NCI-H187 (cell line): ENCODE measurements around the gene MAP4.
"Not testable (repeated sequence)": the region's sequence is repeated elsewhere in the genome, so short reads cannot be mapped to it uniquely, and the experiment has no call there.

Experiments used
- DNase-seq, 2 experiments: peaks; one replicate each; lab custom pipeline; 2025; lab: John Stamatoyannopoulos, UW

MAP4 gene

GRCh38 chr3:48013288-48013980, 2.8 kb downstream of the MAP4 start:
- DNase-seq = no peak

- DNase-seq = no peak
These were observed 3.6 kb downstream of the MAP4 start for GRCh38 chr3:48012659-48013058.

- DNase-seq = not testable (repeated sequence)
These were observed 8.2 kb downstream of the MAP4 start for GRCh38 chr3:48008066-48008465.

- DNase-seq = not testable (repeated sequence)
These were observed 8.9 kb downstream of the MAP4 start for GRCh38 chr3:48007361-48007760.

GRCh38 chr3:48006794-48007193, 9.4 kb downstream of the MAP4 start:
- DNase-seq = not testable (repeated sequence)

- no peak for DNase-seq
These were observed 11.5 kb downstream of the MAP4 start for GRCh38 chr3:48004694-48005093.

GRCh38 chr3:48002787-48003186, 13.4 kb downstream of the MAP4 start:
- DNase-seq = no peak

- DNase-seq = no peak
These were observed 14.2 kb downstream of the MAP4 start for GRCh38 chr3:48001991-48002390.

- no peak for DNase-seq
These were observed 16.0 kb downstream of the MAP4 start for GRCh38 chr3:48000212-48000611.

- DNase-seq = no peak
These were observed 19.8 kb downstream of the MAP4 start for GRCh38 chr3:47996440-47996839.

- DNase-seq = no peak
These were observed 22.0 kb downstream of the MAP4 start for GRCh38 chr3:47994180-47994579.

GRCh38 chr3:47991341-47991740, 24.9 kb downstream of the MAP4 start:
- DNase-seq = no peak

GRCh38 chr3:47989981-47990440, 26.2 kb downstream of the MAP4 start:
- DNase-seq = peak in 1 of 2 experiments; percentile 15

- DNase-seq = no peak
These were observed 30.8 kb downstream of the MAP4 start for GRCh38 chr3:47985381-47985780.

GRCh38 chr3:47984075-47984728, 32.0 kb downstream of the MAP4 start:
- DNase-seq = no peak

- no peak for DNase-seq
These were observed 35.4 kb downstream of the MAP4 start for GRCh38 chr3:47980795-47981194.

GRCh38 chr3:47979070-47979469, 37.1 kb downstream of the MAP4 start:
- no peak for DNase-seq

GRCh38 chr3:47978386-47978785, 37.8 kb downstream of the MAP4 start:
- no peak for DNase-seq

GRCh38 chr3:47976135-47976732, 40.0 kb downstream of the MAP4 start:
- no peak for DNase-seq

GRCh38 chr3:47974974-47975470, 41.2 kb downstream of the MAP4 start:
- DNase-seq = no peak

GRCh38 chr3:47971081-47971480, 45.1 kb downstream of the MAP4 start:
- no peak for DNase-seq

- no peak for DNase-seq
These were observed 51.5 kb downstream of the MAP4 start for GRCh38 chr3:47964740-47965139.
